Endodermal cell (in vitro differentiated cells): ENCODE results near the gene NOS1AP. TPM values are rescaled to one million over a fixed set of nuclear protein-coding genes. Genes with fewer than 3 reads are reported as not detected.
"Not testable (repeated sequence)": the region's sequence is repeated elsewhere in the genome, so short reads cannot be mapped to it uniquely, and the experiment has no call there.

ENCODE experiments used
- DNase-seq: peaks from one replicate; pipeline ENCODE4 v3.0.0-alpha.2; 2017
- H3K27ac ChIP-seq: 2 replicates; pipeline ENCODE4 v1.5.1; 2013; ENCODE audit warnings: mild to moderate bottlenecking, low read depth, low read length, moderate library complexity
- H3K27me3 ChIP-seq: 2 replicates; pipeline ENCODE4 v1.6.1; 2013; ENCODE audit warnings: mild to moderate bottlenecking, low read length, moderate library complexity; ENCODE audit not compliant: insufficient read depth, control insufficient read depth, poor library complexity, severe bottlenecking
- H3K36me3 ChIP-seq: 2 replicates; pipeline ENCODE4 v1.7.0; 2013; ENCODE audit warnings: mild to moderate bottlenecking, low read length, moderate library complexity; ENCODE audit not compliant: control insufficient read depth, insufficient read depth
- H3K4me1 ChIP-seq: one replicate; pipeline ENCODE4 v1.7.0; 2013; ENCODE audit warnings: low read length; ENCODE audit not compliant: control insufficient read depth, insufficient read depth
- H3K4me3 ChIP-seq: 2 replicates; pipeline ENCODE4 v1.5.1; 2013; ENCODE audit warnings: mild to moderate bottlenecking, low read length, moderate library complexity
- H3K9ac ChIP-seq: 2 replicates; pipeline ENCODE4 v1.6.1; 2013; ENCODE audit warnings: mild to moderate bottlenecking, low read length, moderate library complexity; ENCODE audit not compliant: poor library complexity, severe bottlenecking; ENCODE audit errors: extremely low read depth
- H3K9me3 ChIP-seq: 2 replicates; pipeline ENCODE4 v1.6.1; 2013; ENCODE audit warnings: mild to moderate bottlenecking, low read length, moderate library complexity; ENCODE audit not compliant: control insufficient read depth
- H3K27ac Mint-ChIP-seq: 2 replicates; pipeline ENCODE4 v1.8.0; 2020; ENCODE audit warnings: mixed read lengths
- H3K27me3 Mint-ChIP-seq: 2 replicates; pipeline ENCODE4 v1.8.0; 2021; ENCODE audit warnings: mild to moderate bottlenecking, mixed read lengths; ENCODE audit not compliant: insufficient read depth
- H3K36me3 Mint-ChIP-seq: 2 replicates; pipeline ENCODE4 v1.8.0; 2020; ENCODE audit warnings: low read depth, mixed read lengths
- H3K4me1 Mint-ChIP-seq: 2 replicates; pipeline ENCODE4 v1.8.0; 2020; ENCODE audit warnings: mixed read lengths
- H3K4me3 Mint-ChIP-seq: 2 replicates; pipeline ENCODE4 v1.8.0; 2020; ENCODE audit warnings: mild to moderate bottlenecking, moderate library complexity, mixed read lengths
- H3K9me3 Mint-ChIP-seq: 2 replicates; pipeline ENCODE4 v1.8.0; 2020; ENCODE audit warnings: mild to moderate bottlenecking, mixed read lengths
- WGBS, 2 experiments: methylation state at CpG; one replicate each; pipeline versions ENCODE4 v1.1.5 to v1.1.7; 2013; ENCODE audit warnings: missing lambda C conversion rate in 2 of 2, mixed read lengths in 1 of 2; ENCODE audit not compliant: insufficient coverage in 1 of 2, insufficient read length in 1 of 2; 5-methylcytosine and 5-hydroxymethylcytosine counted together
- total RNA-seq, 2 donors: library from RNA; stranded (reverse); fragmentation: NEBNext Ultra II Directional in 1 of 2; extraction: Animal tissue kit (Norgen Biotek cat#: 25700) in 1 of 2; gene quantifications; 2 replicates in 1 of 2; 3 replicates in 1 of 2; pipeline ENCODE4 v1.2.1, GENCODE V29; 2021
- TF ChIP-seq, protein P1 (sequence below): fragments of 200-600 bp; sonication (generic); conservative IDR thresholded peaks from 2 replicates; pipeline ENCODE4 v1.5.0; 2021; ENCODE audit warnings: antibody characterized with exemption, mild to moderate bottlenecking

The NOS1AP gene
- total RNA-seq, 2 donors from 2014 or later = 4.8 to 5.9 TPM

DNA sequence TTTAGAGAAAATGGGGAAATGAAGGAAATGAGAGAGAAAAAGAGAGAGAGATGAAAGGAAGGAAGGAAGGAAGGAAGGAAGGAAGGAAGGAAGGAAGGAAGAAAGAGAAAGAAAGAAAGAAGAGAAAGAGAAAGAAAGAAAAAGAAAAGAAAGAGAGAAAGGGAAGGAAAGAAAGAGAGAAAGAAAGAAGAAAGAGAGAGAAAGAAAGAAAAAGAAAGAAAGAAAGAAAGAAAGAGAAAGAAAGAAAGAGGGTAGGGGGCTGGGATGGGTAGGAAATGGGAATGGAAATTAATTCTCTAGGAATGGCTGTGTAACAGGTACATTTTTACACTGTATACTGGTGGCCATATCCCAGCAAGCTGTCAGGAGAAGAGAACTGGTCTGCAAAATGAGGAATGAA lies 346.7 kb downstream of the NOS1AP start:
- Mint-ChIP-seq H3K27me3 (no peaks in the 10 kb centered on the region), H3K4me1 (peaks cover 29% of the 10 kb centered on the region), H3K4me3 (no peak overlapping the region), H3K36me3 (peaks cover 9% of the 10 kb centered on the region), H3K27ac (no peak overlapping the region), H3K9me3 (peaks cover 17% of the 10 kb centered on the region)
- Histone ChIP-seq H3K36me3 (no peaks in the 10 kb centered on the region), H3K9me3 (peaks cover 12% of the 10 kb centered on the region), H3K9ac (no peak overlapping the region), H3K4me1 (peaks cover 15% of the 10 kb centered on the region), H3K27ac (no peak overlapping the region), H3K27me3 (no peaks in the 10 kb centered on the region), H3K4me3 (no peak overlapping the region)
- DNase-seq = no peak
- TF ChIP-seq, protein P1, sequence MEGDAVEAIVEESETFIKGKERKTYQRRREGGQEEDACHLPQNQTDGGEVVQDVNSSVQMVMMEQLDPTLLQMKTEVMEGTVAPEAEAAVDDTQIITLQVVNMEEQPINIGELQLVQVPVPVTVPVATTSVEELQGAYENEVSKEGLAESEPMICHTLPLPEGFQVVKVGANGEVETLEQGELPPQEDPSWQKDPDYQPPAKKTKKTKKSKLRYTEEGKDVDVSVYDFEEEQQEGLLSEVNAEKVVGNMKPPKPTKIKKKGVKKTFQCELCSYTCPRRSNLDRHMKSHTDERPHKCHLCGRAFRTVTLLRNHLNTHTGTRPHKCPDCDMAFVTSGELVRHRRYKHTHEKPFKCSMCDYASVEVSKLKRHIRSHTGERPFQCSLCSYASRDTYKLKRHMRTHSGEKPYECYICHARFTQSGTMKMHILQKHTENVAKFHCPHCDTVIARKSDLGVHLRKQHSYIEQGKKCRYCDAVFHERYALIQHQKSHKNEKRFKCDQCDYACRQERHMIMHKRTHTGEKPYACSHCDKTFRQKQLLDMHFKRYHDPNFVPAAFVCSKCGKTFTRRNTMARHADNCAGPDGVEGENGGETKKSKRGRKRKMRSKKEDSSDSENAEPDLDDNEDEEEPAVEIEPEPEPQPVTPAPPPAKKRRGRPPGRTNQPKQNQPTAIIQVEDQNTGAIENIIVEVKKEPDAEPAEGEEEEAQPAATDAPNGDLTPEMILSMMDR = no peak

DNA sequence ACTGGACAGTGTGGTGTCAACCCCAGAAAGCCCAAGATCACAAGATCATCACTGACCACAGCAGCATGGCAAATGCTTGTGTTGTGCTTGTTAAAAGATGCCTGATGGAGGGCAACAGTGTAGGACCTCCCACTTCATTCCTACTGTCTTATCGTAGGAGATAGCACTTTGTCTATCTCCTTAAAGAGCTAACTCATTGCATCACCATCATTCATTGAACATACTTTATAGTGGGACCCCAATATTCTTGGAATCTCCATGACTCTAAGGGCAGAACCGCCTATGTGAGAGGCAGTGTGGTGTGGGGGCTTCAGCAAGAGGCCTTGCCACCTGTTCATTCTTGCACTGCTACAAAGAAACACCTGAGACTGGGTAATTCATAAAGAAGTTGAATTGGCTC lies 347.4 kb downstream of the NOS1AP start:
- Histone ChIP-seq H3K9me3 (peaks cover 12% of the 10 kb centered on the region), H3K4me3 (no peak overlapping the region), H3K27me3 (no peaks in the 10 kb centered on the region), H3K9ac (no peak overlapping the region), H3K27ac (no peak overlapping the region), H3K36me3 (no peaks in the 10 kb centered on the region), H3K4me1 (peaks cover 14% of the 10 kb centered on the region)
- no peak overlapping the region for H3K4me3 Mint-ChIP-seq
- peaks cover 9% of the 10 kb centered on the region for H3K36me3 Mint-ChIP-seq
- H3K27ac Mint-ChIP-seq = no peak overlapping the region
- 82 to 89% methylated on average over 2 of the region's 2 CpGs for WGBS, 2 experiments
- TF ChIP-seq, protein P1 = no peak
- H3K27me3 Mint-ChIP-seq = peaks cover 1% of the 10 kb centered on the region
- peaks cover 17% of the 10 kb centered on the region for H3K9me3 Mint-ChIP-seq
- H3K4me1 Mint-ChIP-seq = peaks cover 24% of the 10 kb centered on the region
- no peak for DNase-seq

DNA sequence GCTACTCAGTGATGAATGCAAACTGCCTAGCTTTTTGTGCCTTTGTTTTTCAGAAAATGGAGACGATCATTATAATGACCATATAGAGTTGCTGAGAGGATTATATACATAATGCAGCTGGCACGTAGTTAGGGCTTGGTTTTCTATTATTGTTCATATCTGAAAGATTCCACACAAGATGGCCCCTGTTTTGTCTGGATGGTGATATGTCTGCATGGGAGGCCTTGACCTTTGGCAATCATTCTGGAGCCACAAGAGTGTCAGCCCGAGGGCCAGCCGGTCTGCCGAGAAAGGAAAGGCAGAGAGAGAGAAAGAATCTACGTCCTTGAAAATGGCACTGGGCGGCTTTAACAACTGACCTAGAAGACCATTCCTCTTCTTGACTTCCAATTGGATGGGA lies 348.2 kb downstream of the NOS1AP start:
- Histone ChIP-seq H3K36me3 (no peaks in the 10 kb centered on the region), H3K9me3 (peaks cover 12% of the 10 kb centered on the region), H3K27me3 (no peaks in the 10 kb centered on the region), H3K4me1 (peaks cover 12% of the 10 kb centered on the region), H3K4me3 (no peak overlapping the region), H3K27ac (no peak overlapping the region), H3K9ac (no peak overlapping the region)
- peaks cover 3% of the 10 kb centered on the region for H3K27me3 Mint-ChIP-seq
- TF ChIP-seq, protein P1 = no peak
- no peak overlapping the region for H3K27ac Mint-ChIP-seq
- DNase-seq = no peak
- H3K9me3 Mint-ChIP-seq = peaks cover 17% of the 10 kb centered on the region
- 92 to 94% methylated on average over 5 to 7 of the region's 7 CpGs for WGBS, 2 experiments
- no peak overlapping the region for H3K4me3 Mint-ChIP-seq
- H3K4me1 Mint-ChIP-seq = peaks cover 18% of the 10 kb centered on the region
- peaks cover 9% of the 10 kb centered on the region for H3K36me3 Mint-ChIP-seq

DNA sequence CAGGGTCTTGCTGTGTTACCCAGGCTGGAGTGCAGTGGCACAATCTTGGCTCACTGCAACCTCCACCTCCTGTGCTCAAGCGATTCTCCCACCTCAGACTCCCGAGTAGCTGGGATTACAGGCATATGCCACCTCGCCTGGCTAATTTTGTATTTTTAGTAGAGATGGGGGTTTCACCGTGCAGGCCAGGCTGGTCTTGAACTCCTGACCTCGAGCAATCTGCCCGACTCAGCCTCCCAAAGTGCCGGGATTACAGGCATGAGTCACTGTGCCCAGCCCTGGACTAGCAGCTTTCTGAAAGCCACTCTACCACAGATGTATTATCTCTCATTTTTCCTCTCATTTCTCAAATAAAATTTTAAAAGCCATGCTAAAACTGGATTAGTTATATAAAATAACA lies 349.1 kb downstream of the NOS1AP start:
- H3K9ac ChIP-seq, DNase-seq, H3K36me3 ChIP-seq, H3K27ac ChIP-seq, H3K4me3 ChIP-seq, H3K27me3 ChIP-seq, H3K36me3 Mint-ChIP-seq, H3K27me3 Mint-ChIP-seq, H3K4me1 ChIP-seq, H3K27ac Mint-ChIP-seq, H3K4me3 Mint-ChIP-seq: not testable (repeated sequence)
- Mint-ChIP-seq H3K4me1 (peaks cover 13% of the 10 kb centered on the region), H3K9me3 (peaks cover 17% of the 10 kb centered on the region)
- 93% methylated on average over 7 of the region's 7 CpGs for WGBS, 2 experiments
- H3K9me3 ChIP-seq = peaks cover 12% of the 10 kb centered on the region

DNA sequence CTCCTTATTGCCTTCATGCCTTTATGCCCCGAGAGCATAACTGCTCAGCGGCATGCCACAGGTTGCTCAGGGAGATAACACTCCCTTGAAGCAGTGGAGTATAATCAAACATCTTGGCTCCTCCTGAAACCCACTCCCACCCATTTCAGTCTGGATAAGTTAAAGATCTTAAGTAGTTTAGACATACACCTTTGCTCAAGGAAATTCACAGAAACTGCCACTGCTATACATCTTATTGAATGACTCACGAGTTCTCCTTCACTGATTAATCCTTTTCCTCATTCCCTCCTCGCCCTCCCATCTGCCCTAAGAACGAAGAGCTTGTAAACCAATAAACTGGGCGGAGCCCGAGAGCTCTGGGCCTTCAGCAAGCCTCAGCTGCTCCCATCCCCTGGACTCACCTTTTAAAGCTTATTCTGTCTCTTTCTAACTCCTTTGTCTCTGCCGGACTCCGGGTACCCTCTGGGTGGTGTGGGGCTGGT lies 350.0 kb downstream of the NOS1AP start:
- H3K9me3 Mint-ChIP-seq, H3K4me3 ChIP-seq, H3K36me3 ChIP-seq, H3K27me3 Mint-ChIP-seq, H3K4me3 Mint-ChIP-seq, H3K27me3 ChIP-seq, H3K9ac ChIP-seq, DNase-seq, H3K27ac Mint-ChIP-seq, H3K4me1 ChIP-seq, H3K27ac ChIP-seq, H3K36me3 Mint-ChIP-seq: not testable (repeated sequence)
- H3K4me1 Mint-ChIP-seq = peaks cover 13% of the 10 kb centered on the region
- H3K9me3 ChIP-seq = peaks cover 12% of the 10 kb centered on the region
- WGBS, 2 experiments = 69 to 86% methylated on average over 5 to 9 of the region's 9 CpGs
